GM19455 (cell line): Measurements from ENCODE around the gene RNPS1.
"Not testable (repeated sequence)": the region's sequence is repeated elsewhere in the genome, so short reads cannot be mapped to it uniquely, and the experiment has no call there.

Experiments used
- ATAC-seq: cut with Tn5 transposase; IDR thresholded peaks from one replicate; pipeline ENCODE4 v1.9.1; 2021; ENCODE audit not compliant: unreplicated experiment

The RNPS1 gene

DNA sequence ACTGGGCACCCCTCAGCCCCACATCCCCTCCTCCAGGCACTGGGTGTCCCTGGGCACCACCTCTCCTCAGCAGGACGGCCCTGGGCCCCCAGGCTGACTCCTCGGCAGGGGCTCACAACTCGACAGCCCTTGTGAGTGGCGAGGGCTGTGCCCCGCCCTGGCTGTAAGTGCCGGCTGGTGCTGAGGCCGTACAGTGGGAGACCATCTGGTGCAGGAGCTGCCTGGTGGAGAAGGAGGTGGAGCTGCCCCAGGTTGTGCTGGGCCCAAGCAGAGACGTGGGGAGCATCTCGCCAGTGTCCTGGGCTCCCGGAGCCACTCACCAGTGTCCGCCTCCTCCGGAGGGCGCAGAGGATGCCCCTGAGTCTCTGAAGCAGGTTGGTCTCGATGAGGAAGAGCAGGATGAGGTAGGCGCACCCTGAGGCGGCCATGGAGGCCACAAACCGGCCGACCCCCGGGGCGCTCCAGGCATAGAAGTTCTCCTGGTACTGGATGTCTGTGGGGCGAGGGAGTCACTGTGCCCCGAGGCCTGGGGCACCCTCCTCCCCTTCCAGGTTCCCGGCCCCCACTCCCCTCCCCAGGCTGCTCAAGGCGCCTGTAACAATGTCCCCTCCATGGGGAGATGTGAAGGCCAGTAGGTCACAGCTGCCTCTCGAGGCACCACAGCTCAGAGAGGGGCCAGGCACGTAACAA is 15.1 kb upstream of the RNPS1 start:
- no peak for ATAC-seq

DNA sequence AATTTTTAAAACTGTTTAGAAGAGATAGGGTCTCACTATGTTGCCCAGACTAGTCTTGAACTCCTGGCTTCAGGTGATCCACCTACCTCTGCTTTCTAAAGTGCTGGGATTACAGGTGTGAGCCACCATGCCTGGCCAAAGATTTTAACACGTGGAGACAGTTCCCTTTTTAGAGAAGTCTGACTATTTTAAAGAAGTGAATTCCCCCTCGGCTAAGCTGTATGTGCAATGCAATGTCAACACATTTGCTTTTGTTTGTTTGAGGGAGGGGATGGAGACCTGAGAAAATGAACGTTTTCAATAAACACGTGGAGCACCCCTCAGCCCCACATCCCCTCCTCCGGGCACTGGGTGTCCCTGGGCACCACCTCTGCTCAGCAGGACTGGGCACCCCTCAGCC is 14.3 kb upstream of the RNPS1 start:
- no peak for ATAC-seq

DNA sequence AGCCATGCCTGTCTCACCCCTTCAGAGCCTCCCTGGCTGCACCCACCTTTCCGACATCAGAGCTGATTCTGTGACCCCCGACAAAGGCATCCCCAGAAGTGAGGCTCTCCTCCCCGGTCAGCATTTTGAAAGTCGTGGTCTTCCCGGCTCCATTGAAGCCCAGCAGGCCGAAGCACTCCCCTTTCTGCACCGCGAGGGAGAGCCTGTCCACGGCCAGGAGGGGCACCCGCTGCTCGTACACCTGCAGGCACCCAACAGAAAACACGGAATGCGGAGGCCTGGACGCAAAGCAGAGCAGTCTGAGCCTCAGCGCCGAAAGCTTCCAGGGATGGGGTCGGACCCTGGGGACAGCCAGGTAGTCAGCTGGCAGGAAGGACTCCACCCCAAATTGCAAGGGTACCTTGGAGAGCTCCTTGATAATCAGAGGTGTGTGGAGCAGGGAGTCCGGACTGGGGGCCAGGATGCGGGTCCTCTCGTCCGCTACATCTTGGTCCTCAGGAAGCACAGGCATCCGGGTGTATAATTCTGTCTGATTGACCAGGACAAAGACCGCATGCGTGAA is 13.1 kb upstream of the RNPS1 start:
- ATAC-seq = no peak

DNA sequence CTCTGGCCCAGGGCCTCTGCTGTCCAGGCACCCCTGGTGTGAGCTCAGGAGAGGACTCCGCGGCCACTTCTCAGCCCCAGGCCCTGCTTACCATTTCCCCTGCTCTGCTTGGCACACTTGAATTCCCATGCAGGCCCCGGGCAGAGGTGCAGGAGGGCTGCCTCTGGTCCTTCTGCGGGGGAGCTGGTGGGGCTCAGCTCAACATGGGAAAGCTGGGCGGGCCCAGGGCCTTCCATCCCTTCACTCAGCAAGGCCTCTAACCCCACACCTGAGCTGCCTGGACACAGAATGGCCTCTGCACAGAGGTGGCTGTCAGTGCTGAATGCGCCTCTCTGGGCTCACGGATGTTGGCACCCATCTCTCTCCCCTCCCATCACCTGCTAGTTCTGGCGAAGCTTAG is 12.5 kb upstream of the RNPS1 start:
- no peak for ATAC-seq

DNA sequence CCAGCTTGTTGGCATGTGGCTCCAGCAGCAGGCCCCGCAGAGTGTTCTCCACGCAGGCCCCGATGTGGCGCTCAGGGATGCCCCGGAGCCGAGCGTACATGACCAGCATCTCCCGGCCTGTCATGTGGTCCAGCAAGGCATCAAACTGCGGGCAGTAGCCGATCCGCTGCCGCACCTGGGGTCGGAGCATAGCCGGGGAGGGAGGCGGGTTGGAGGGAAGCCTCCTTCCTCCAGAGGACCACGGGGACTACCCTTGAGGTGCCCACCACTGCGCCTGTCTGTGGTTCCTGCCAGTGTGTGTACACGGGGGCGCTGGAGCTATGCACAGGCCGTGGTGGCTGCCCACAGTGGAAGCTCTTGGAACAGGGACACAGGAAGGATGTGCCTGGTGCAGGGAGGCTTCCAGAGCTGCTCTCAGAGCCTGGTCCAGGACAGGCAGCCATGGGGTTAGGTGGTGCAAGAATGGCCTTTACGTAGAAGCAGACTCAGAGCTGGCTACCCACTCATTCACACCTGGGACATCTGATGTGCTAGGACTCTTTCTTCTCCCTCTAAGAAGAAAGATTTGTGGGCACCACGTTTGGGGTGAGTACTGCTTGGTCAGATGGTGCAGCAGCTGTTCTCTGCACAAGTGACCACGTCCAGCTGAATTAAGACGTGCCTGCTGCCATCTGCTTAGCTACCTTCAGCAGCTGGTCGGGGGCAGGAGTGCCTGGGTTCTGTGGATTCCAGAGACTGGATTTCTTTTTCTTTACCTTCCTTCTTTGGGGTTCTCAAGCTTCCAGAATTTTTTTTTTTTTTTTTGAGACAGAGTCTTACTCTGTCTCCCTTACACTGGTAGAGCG is 11.3 kb upstream of the RNPS1 start:
- no peak for ATAC-seq

DNA sequence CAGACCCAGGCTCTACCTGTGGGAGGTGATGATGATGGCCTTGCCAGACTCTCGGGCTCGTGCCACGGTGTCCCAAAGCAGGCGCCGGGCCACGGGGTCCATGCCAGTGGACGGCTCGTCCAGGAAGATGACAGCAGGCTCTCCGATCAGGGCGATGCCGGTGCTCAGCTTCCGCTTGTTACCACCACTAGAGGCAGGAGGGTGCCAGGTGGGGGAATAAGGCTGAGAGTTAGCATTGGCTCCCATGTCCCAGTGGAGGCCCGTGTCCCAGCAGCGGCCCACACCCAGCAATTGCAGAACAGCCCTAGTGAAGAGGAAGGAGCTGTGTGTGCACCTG is 10.3 kb upstream of the RNPS1 start:
- no peak for ATAC-seq

DNA sequence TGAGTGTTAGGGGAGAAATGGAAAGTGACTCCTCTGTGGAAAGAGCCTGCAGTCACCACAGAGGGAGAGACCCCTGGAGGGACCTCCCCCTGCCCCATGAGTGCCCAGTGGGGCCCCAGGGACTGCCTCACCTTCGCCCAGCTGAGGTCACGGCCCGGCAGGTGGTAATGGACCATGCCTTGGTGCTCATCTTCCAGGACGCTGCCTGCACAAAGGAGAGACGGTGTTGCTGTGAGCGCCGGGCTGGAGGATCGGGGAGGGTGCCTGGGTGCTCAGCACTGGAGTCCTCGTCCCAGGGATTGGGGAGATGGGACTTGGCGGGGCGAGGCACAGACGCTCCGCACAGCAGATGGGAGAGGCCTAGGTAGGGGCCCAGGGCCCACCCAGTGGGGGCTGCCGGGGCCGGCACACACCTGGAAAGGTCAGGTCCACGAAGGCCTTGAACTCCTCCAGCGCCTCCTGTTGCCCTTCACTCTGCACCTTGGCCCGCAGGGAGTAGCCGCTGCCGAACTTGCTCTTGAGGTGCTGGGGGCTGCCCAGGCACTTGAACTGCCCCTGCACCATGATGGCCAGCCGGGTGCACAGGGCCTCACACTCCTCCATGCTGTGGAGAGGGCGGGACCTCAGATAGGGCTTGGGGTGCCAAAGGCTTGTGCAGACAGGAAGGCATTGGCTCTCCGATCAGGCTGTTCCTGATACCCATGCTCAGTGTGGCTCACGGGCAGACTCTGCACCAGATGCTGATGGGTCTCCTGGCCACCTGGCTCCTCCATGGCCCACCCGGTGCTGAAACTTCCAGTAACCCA is 9.7 kb upstream of the RNPS1 start:
- ATAC-seq = no peak

DNA sequence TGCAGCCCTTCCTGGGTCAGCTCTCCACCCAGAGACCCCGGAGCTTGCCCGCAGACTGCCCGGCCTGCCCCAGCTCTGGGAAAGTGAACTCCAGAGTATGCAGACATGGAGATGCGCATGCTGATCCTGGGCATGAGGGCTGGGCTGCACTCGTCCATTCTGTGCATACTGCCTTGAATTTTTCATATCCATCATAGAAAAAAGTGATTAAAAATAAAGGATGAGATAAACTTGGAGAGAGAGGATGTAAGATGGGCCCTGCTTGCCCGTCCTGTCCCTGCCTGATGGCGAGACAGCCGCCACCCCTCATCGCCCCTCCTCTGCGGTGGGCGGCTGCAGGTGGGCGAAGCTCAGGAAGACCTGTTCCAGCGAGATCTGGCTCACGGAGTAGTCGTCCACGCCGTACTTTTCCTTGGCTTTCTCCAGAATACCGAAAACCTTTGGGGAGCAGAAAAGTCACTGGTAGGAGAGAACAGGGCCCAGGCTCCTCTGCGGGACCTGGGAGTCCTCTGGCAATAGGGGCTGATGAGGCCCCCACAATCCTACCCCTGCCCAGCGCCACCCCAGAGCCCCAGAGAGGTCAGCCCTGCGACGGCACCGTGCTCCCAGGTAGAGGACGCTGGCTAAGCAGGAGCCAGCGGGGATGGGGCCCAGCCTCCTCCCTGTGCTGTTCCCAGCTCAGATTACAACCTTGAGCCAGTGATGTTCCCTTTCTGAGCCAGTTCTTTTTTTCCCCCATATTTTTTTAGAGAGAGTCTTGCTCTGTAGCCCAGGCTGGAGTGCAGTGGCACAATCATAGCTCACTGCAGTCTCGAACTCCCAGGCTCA is 8.7 kb upstream of the RNPS1 start:
- ATAC-seq = no peak

DNA sequence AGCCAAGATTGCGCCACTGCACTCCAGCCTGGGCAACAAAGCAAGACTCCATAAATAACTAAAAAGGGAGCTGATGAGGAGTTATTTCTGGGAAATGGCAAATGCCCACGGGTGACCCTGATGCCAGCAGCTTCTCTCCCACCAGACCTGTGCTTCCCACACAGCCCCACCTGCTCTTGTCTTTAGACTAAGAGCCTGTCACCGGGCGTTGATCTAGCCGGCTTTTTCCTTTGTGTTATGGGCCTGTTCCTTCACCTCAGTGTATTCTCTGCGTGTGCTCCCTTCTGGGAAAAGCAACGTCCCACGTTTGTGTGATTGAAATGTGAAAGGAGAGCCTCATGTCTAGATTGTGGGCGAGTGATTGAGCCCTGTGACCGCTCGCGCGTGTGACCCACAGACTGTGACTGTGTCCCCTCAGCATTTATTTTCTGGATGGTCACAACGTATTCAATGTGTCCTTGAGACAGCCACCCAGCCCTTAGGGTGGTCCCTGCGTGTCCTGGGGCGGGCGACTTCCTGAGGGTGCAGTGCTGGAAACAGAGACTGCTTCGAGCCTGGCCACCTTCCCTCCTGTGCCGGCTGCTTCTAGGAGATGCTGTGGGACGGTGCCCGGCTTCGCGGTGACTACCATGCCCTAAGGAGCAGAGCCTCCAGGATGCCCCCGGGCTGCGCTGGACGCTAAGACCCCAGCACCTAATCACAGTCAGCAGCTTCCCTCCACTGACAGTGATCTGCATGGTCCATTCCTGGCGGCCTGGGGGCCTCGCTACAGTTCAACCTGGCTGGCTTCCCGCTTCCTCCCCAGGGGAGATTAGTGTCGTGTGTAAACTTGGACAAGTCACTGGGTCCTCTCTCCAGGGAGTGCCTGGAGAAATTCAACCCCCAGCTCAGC is 7.8 kb upstream of the RNPS1 start:
- ATAC-seq = no peak

DNA sequence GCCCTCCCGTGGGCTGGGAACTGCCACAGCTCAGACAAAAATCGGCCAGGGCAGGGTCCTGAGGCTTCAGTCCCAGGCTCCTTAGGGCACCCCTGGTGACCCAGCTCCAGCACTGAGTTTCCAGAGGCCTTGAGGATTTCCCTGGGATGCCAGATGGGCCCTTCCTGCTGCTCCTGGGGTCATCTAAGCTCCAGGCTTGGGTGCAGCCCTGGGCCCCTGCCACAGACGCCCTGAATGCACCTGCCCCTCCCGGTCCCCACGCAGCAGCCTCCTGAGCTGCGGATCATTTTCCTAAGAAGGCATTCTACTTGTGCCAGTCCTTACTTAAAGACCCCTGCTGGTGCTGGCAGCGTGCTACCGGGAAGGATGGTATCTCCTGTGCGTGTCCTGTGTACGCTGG is 6.0 kb upstream of the RNPS1 start:
- ATAC-seq = no peak

DNA sequence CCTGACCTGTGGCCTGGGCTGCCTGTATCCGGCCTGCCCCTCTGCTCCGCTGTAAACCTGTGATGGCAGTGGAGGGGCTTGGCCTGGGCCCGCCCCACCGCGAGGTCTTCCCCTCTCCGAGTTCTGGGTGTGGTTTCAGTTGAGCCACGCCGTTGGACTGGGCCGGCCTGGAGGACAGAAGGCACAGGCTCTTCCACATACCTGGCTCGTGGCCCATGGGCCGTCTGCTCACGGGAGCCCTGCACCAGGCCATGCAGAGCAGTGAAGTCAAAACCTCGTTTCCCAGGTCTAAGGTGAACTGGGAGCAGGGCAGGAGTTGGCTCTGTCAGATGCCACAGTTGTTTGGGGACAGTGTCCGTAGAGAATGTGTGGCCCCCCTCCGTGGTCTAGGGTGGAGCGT is 5.6 kb upstream of the RNPS1 start:
- ATAC-seq = no peak

DNA sequence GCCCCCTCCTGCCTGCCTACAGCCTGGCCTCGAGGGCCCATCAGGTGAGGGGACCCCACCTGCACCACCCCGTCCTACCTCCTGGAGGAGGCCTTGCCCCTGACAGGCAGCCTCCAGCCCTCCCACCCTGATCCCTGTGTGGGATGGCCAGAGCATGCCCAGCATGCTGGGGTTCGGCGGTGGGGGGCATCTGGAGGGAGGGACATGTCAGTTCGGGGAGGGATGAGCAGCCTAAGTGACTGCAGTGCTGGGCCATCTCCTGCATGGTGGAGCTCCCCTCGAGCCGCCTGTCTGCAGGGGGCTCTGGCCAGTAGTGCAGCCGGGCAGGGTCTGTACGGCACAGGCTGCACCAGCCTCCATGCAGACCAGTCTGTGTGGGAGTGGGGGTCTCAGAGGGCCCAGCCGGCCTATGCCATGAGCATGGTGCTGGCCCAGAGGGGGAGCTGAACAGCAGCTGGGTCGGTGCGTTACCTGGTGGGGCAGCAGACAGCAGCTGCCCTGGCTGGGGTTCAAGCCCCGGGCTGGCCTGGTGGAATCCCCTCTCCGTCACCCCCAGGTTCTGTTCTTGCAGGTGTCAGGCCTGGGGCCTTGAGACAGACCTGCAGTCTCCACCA is 4.0 kb upstream of the RNPS1 start:
- no peak for ATAC-seq

DNA sequence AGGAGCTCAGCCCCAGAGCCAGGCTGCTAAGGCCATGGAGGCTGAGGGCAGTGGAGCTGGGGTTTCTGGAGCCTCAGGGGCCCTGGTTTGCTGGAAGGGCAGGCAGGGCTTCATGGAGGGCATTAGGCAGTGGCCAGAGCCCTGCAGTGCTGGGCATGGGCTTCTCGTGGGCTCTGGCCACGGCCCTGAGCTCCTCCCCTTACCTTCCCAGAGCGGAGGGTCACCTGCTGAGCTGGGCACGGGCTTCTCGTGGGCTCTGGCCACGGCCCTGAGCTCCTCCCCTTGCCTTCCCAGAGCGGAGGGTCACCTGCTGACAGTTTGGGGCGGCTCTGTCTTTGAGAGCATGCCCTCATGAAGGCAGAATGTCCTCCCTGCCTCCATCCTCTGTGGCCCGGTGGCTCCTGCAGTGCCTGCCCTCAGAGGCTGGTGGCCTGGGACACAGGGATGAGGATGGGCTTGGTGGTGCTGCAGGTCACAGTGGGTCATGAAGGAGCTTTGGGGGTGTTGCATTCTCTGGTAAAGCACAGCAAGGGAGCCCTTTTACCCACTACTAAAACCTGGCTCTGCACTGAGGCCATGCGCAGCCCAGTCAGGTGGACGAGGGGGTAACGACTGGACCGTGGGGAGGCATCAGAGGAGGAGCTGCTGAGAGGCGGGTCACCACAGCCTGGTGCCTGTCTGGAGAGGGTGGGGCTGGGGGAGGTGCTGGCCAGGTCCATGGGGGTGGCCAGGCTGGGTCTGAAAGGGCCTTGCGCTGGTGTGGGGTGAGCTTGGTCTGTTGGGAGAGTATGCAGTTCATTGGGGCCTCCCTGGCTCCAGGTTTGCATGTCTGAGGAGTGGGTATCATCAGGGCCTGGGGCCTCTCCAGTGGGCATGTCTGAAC is 2.9 kb upstream of the RNPS1 start:
- ATAC-seq = no peak

DNA sequence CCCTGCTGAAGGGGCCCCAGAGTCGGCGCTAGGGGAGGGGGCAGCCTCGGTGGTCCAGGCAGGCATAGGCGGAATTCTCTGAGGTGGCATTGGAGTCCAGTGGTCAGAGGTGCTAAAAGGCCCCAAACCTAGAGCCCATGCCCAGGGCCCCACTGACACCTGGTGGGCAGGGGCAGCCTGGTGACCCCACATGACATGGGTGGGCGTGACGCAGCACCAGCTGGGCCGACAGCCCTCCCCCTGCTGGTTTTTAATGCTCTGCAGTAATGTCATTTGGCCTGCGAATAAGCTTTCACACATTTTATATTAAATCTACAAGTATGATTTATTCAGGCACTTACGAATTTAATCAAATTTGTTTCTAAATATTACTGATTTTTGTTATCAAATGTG is 2.1 kb upstream of the RNPS1 start:
- no peak for ATAC-seq

DNA sequence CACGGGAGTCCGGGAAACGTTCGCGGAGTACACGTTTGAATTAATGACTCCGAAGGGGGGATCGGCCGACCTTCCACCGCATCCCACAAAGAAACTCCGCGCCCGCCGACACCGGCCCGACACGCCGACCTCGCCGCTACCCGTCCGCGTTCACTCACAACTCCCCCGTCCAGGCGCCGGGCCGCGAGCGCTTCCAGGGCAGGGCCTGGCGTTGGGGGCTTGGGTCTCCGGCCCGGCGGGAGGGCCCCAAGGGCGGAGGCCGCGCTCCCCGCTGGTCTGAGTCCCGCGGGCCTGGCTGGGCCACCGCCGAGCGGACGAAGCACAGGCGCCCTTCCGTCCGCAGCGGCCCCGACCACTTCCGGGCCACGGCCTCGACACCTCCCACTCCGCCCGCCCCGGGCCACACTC is 417 bp downstream of the RNPS1 start:
- ATAC-seq = peak; percentile 47

DNA sequence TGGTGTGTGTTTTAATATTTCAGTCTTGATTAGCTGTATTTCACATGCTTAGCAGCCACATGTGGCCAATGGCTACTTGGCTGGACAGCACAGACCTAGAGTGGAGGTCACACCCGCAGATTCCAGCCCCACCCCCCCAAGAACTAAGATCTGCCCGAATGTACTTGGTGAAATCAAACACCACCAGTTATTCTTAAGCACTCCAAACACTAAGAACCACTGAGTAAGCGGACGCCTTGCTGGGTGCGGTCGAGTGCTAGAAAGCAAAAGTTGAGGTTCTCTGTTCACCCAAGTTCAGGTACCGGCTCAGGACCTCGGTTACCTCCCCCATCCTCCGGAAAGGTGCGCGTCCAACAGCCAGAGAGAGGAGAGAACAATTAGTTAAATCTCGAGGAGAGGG is 1.0 kb downstream of the RNPS1 start:
- ATAC-seq = not testable (repeated sequence)

DNA sequence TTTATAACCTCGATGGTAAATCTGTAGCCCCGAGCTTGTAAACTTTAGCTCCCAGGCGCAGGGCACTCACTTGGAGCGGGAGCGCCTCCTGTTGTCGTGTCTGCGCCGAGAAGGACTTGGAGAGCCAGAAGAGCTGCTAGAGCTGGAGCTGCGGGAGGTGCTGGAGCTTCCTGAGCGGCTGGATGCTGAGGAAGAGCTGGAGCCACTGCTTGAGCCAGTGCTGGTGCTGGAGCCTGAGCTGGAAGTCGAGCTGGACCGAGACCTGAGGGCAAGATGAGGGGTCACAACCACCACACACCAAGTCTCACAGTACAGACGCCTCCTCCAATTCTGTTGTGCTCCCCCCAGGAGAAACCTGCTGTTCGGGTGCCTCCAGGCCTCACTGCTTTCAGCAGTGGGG is 4.9 kb downstream of the RNPS1 start:
- not testable (repeated sequence) for ATAC-seq

DNA sequence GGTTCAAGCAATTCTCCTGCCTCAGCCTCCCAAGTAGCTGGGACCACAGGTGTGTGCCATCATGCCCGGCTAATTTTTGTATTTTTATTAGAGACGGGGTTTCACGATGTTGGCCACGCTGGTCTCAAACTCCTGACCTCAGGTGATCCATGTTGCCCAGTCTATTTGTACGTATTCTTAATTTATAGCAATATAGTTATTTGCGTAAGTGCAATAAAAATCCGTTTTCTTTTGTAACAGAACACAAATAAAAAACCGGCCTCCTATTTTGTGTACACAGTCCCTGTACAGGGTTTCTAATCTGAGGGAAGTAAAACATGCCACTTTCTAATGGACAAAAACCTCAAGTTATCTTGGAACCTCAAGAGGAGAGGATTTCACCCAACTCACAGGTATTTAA is 7.7 kb downstream of the RNPS1 start:
- ATAC-seq = no peak
